RPMI7951 (cell line): ENCODE measurements around the gene GLYATL2. TPM values are rescaled to one million over a fixed set of nuclear protein-coding genes. Genes with fewer than 3 reads are reported as not detected.

Experiments used
- DNase-seq: peaks from one replicate; pipeline ENCODE4 v3.0.0-alpha.2; 2012; ENCODE audit warnings: low read depth
- total RNA-seq: library from RNA; depleted of rRNA; stranded (reverse); fragments of >200 nt; shearing (Covaris generic); gene quantifications from 2 replicates; pipeline ENCODE4 v1.2.3, GENCODE V29; 2014; rRNA removed

Gene GLYATL2
- 2.3 and 2.4 TPM in 2 replicates for total RNA-seq

GRCh38 chr11:58844361-58845005 lies at the start of gene GLYATL2:
TSS of gene GLYATL2 (minus strand) at chr11:58844704. CDS start at chr11:58839612, 5,092 bp downstream.
- DNase-seq: no peak

DNA sequence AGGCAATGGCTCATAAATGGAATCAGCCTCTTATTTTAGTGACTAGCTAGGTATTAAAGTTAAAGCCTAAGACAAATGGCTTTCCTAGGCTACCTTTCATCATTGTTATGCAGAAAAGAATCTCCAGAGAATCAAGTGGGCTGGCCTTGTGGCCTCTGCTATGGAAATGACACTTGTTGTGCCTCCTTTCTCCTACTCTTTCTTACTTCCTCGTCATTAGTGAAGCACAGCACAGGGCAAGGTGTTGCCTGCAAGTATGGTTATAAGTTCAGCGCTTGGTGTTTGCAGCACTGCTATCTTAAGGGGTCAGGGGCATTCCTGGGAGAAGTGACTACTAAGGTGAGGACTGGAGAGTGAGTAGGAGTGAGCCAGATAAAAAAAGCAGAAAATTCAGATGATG lies 49.4 kb upstream of the GLYATL2 start:
- DNase-seq: no peak

DNA sequence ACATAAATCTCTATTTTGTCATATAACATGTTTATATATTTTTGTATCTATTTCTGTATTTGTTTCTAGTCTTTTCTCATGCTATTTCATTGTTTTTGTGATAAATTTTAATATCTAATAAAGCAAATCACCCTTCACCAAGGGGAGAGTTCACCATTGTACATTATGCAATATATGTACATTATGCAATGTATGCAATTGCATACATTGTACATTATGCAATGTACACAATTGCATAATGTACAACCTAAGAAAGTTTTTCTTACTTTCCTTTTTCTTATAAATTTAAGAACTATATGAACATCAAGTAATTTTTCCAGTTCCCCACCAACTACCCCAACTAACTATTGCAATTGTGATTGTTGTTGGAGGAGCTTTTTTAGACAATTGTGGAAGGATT lies 44.1 kb upstream of the GLYATL2 start:
- no peak for DNase-seq

DNA sequence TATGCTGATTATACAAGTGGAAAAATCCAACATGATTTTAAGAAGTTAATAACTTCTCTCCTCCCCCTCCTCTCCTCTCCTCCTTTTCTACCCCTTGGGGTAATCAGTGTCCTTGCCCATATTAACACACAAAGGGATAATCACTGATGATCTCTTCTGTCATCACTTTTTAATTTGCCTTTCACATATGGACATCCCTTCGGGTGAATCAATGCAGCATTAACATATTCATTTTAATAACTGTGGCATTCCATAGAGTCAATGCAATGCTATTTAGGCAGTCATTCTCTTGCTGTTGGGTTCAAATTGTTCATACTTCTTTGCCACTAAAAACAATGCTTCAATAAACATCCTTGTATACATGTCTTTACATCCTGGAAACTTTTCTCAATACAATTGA lies 42.9 kb upstream of the GLYATL2 start:
- DNase-seq: no peak

GRCh38 chr11:58880625-58881024 lies 36.1 kb upstream of the GLYATL2 start:
- no peak for DNase-seq

GRCh38 chr11:58880166-58880565 lies 35.7 kb upstream of the GLYATL2 start:
- DNase-seq: no peak

DNA sequence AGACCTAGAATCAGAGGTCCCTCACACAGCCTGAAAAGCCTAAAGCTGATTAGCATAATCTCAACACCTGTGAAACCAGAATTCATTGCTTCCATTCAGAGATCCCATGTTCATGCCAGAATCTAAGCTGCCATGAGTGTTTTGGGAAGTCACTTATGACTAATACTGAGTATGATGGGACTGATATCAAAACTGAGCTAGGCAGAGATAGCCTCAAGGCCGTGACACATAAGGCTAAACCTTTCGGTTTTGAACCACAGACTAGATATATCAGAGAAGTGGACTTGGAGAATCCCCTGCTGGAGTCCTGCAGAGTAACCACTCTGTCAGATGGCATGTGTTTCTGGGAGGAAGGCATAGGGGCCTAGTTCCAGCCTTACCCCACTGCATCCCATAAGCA lies 23.1 kb upstream of the GLYATL2 start:
- DNase-seq: peak; percentile 98

DNA sequence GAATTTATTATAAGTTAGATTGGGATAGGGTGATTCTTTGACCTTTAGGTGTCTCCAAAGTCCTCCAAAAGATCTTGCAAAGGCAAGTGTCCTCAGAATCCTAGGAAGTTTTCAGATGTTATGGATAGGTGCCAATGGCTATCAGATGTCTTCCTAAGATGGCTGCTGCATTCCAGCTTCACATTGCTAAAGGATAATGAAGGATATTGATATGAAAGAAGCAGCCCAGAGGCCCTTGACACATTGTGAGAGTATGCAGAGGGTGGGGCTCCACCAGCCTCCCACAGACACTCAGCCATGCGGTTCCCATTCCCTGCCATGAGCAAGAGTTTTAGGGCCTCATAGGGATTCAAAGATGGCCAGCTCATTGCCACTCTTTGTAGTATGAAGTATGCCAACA lies 22.3 kb upstream of the GLYATL2 start:
- peak; percentile 91 for DNase-seq

- DNase-seq: no peak
Measured at GRCh38 chr11:58864335-58864734, 19.8 kb upstream of the GLYATL2 start.

DNA sequence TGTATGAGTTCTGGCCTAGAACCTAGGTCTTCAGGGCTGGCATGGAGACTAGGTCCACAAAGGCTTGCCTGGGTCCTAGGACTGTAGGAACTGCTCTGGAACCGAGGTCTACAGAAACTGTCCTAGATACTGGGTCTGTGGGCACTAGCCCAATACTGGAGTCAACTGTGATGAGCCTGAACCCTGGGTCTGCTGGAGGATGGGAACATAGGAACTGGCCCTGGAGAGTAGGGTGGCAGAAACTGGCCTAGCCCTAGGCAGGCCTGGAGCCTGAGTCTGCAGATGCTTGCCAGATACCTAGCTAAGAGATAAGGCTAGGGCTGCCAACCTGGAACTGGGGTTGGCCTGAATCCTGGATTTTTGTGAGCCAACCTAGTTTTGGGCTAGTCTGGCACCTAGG lies 19.2 kb upstream of the GLYATL2 start:
- DNase-seq: no peak

GRCh38 chr11:58861533-58861932 lies 17.0 kb upstream of the GLYATL2 start:
- DNase-seq: no peak

GRCh38 chr11:58856806-58857205 lies 12.3 kb upstream of the GLYATL2 start:
- no peak for DNase-seq

- DNase-seq: no peak
Measured at GRCh38 chr11:58845386-58845785, 882 bp upstream of the GLYATL2 start.

DNA sequence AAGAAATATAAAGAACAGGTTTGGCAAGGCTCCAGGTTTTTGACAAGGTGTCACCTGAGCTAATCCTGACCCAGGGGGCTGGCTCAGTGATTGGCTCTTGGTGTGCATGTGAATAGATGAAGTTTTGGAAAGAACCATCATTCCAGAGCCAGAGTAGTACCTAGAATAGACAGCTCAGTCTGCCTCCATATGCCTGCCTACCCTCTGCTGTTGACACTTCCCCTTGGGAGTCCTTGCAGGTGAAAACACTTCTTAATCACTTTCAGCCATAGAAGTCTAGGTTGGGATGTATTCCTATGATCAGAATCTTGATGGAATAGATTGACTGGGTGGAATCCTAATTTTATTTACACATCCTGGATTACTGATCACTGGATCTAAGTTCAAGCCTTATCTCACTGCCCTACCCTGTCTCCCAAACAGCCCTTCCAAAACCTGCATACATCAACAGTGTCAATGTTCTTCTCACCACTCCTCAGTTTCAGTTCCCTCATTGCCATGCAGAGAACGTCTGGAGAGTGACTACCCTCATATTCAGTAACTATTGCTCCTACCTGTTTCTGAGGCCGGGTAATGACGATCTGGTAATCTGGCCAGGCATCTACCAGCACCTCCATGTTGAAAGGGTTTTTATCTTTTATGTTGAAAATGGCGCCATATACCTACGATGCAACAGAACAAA lies 6.7 kb downstream of the GLYATL2 start:
- DNase-seq: no peak

GRCh38 chr11:58832056-58832645 lies 12.4 kb downstream of the GLYATL2 start:
- DNase-seq: peak; percentile 44

DNA sequence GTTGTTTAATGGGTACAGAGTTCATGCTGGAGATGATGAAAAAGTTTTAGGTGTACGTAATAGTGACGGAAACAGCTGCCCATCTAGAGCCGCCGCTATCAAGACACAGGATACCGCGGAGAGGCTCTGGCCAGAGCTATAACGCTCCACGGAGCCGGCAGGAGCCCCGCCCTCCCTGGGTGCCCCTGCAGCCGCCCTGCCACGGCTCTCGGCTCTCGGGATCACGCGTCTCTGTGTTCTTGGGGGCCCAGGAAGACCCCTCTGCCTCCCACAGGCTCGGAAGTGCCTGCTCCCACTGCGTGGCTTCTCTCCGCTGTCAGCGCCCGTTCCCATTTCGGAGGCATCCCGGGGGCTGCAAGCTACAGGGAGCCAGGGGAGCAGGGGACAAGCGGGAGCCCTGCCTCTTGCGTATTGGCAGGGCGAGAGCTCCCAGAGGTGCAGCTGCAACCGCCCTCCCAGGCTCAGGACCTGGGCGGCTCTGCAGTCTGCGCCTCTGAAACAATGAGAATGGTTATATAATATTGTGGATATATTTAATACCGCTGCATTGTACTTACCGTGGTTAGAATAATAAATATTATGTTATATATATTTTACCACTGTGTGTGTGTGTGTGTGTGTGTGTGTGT lies 13.7 kb downstream of the GLYATL2 start:
- DNase-seq: no peak

DNA sequence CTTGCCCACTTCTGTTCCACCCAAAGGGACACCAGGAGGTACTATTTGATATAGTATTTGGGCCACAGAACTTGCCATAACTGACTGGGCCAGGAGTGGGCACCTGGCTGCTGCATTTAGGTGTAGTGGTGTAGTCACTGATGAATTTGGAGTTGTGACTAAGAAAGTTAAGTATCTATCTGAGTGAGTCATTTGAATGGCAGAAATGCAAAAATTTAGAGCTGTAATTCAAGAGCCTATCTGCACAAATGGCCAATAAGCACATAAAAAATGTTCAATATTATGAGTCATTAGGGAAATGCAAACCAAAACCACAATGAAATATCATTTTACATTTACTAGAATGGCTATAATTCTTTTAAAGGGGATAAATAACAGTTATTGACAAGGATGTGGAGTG lies 14.7 kb downstream of the GLYATL2 start:
- peak; percentile 44 for DNase-seq

GRCh38 chr11:58813693-58814092 lies 30.8 kb downstream of the GLYATL2 start:
- DNase-seq: peak; percentile 10

DNA sequence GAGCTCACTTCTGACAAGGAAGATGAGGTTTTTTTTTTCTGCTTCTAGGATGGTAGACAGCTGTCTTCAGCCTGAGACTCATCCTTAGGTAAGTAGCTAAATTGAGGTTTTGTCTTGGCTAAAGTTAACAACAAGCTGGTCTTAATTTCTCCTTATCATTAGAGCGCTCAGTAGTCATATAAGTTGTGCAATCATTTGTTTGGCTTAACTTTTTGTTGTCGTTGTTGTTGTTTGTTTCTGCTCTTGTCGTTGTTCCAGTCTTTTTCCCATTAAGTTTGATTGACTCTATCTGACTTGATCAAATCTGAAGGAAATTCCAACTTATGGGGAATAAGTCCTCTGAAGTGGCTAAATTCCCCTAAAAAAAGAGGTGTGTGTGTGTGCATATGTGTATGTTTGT lies 33.0 kb downstream of the GLYATL2 start:
- DNase-seq: no peak

DNA sequence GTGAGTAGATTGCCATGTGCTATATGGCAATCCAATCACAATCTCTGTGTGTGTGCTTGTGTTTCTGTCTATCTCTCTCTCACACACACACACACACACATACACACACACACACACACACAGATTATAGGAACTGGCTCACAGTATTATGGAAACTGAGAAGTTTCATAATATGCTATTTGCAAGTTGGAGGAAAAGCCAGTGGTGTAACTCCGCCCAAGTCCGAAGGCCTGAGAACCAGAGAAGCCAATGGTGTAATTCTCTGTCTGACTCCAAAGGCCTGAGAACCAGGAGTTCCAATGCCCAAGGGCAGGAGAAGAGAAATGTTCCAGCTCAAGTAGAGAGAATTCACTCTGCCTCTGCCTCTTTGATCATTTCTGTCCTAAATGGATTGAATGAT lies 37.2 kb downstream of the GLYATL2 start:
- DNase-seq: no peak

GRCh38 chr11:58805065-58805464 lies 39.4 kb downstream of the GLYATL2 start:
- peak; percentile 37 for DNase-seq

GRCh38 chr11:58801974-58802545 lies 42.4 kb downstream of the GLYATL2 start:
- no peak for DNase-seq
